Endothelial cell of umbilical vein (primary cell): ENCODE measurements around the gene AFG1L. TPM values are rescaled to one million over a fixed set of nuclear protein-coding genes. Genes with fewer than 3 reads are reported as not detected.

Experiments
- BruUV-seq: library from RNA; stranded (reverse); fragments of 400-500 nt; replicated peaks from 2 replicates; lab custom pipeline; 2021; lab: Mats Ljungman, UMichigan
- CTCF ChIA-PET: fragments of 300-600, 350-600 bp; sonication (Branson Sonifier 250); formaldehyde crosslinking; loops from one replicate; lab custom pipeline; 2021; ENCODE audit warnings: antibody characterized with exemption, inconsistent platforms; lab: Charles Lee
- POLR2A ChIA-PET: fragments of 300-600, 350-600 bp; sonication (Branson Sonifier 250); formaldehyde crosslinking; loops from one replicate; lab custom pipeline; 2021; ENCODE audit warnings: antibody characterized with exemption, inconsistent platforms; lab: Charles Lee
- DNase-seq: peaks from one replicate; pipeline ENCODE4 v3.0.0-alpha.2; 2011; ENCODE audit warnings: low read depth, low spot score
- FAIRE-seq: peaks from 2 replicates; lab custom pipeline; 2011; peaks lifted over from hg19 to GRCh38; lab: Jason Lieb, UNC
- H2AFZ ChIP-seq: 2 replicates; pipeline ENCODE4 v1.6.0; 2012; ENCODE audit warnings: low read depth, low read length, control low read depth, inconsistent platforms
- H3K27ac ChIP-seq: 2 replicates; pipeline ENCODE4 v1.5.1; 2011; ENCODE audit warnings: low read depth, mild to moderate bottlenecking, control low read depth, low read length, moderate library complexity; ENCODE audit not compliant: insufficient read depth
- H3K27me3 ChIP-seq, 2 experiments: 2 replicates each; pipeline versions ENCODE4 v1.6.0 to v1.6.1; 2011; ENCODE audit warnings: low read length in 2 of 2, mixed read lengths in 1 of 2; ENCODE audit not compliant: control insufficient read depth in 2 of 2, insufficient read depth in 2 of 2
- H3K36me3 ChIP-seq, 2 experiments: 2 replicates in 1 of 2; 3 replicates in 1 of 2; pipeline ENCODE4 v1.5.1; 2011; ENCODE audit warnings: low read length in 2 of 2, mild to moderate bottlenecking in 1 of 2, moderate library complexity in 1 of 2; ENCODE audit not compliant: control insufficient read depth in 2 of 2, insufficient read depth in 2 of 2; ENCODE audit errors: extremely low read depth in 1 of 2
- H3K4me1 ChIP-seq: 3 replicates; pipeline ENCODE4 v1.5.1; 2011; ENCODE audit warnings: mild to moderate bottlenecking, low read length; ENCODE audit not compliant: control insufficient read depth, insufficient read depth; ENCODE audit errors: extremely low read depth
- H3K4me2 ChIP-seq: 2 replicates; pipeline ENCODE4 v1.6.1; 2011; ENCODE audit warnings: low read length, control low read depth, mixed read lengths; ENCODE audit not compliant: insufficient read depth
- H3K4me3 ChIP-seq, 3 experiments: fragments of 200-600 bp in 1 of 3; sonication (generic), shearing (Covaris generic) in 1 of 3; replicated peaks in 1 of 3; 2 replicates each; pipeline ENCODE4 v1.5.1; 2011 to 2016; ENCODE audit warnings: control low read depth in 3 of 3, low read length in 3 of 3, mild to moderate bottlenecking in 2 of 3, inconsistent platforms in 1 of 3, low read depth in 1 of 3, moderate library complexity in 1 of 3; ENCODE audit not compliant: insufficient read depth in 1 of 3
- H3K79me2 ChIP-seq: 2 replicates; pipeline ENCODE4 v1.6.0; 2012; ENCODE audit warnings: low read length, inconsistent platforms; ENCODE audit not compliant: control insufficient read depth, insufficient read depth
- H3K9ac ChIP-seq: replicated peaks from 2 replicates; pipeline ENCODE3; 2011; ENCODE audit warnings: low read length, control low read depth; ENCODE audit not compliant: insufficient read depth; ENCODE audit errors: extremely low read depth
- H3K9me1 ChIP-seq: replicated peaks from 3 replicates; pipeline ENCODE4 v1.6.0; 2011; ENCODE audit warnings: mild to moderate bottlenecking, low read length; ENCODE audit not compliant: control insufficient read depth, insufficient read depth; ENCODE audit errors: extremely low read depth
- H3K9me3 ChIP-seq: replicated peaks from 2 replicates; pipeline ENCODE4 v1.5.1; 2012; ENCODE audit warnings: low read length, inconsistent platforms; ENCODE audit not compliant: control insufficient read depth, insufficient read depth
- H4K20me1 ChIP-seq: replicated peaks from 2 replicates; pipeline ENCODE3; 2011; ENCODE audit warnings: mild to moderate bottlenecking, low read length; ENCODE audit not compliant: control insufficient read depth, insufficient read depth; ENCODE audit errors: extremely low read depth
- EZH2 ChIP-seq: IDR thresholded peaks from 2 replicates; pipeline ENCODE4 v1.6.1; 2012; ENCODE audit warnings: borderline replicate concordance, low read depth, mild to moderate bottlenecking, moderate library complexity, low read length, inconsistent platforms; ENCODE audit not compliant: severe bottlenecking
- FOS ChIP-seq: IDR thresholded peaks from 2 replicates; pipeline ENCODE4 v1.6.1; 2011; ENCODE audit warnings: mild to moderate bottlenecking, low read length, moderate library complexity, borderline replicate concordance; ENCODE audit not compliant: insufficient read depth
- GATA2 ChIP-seq: IDR thresholded peaks from 2 replicates; pipeline ENCODE4 v1.7.0; 2011; ENCODE audit warnings: low read depth, mild to moderate bottlenecking, moderate library complexity, mixed read lengths, low read length; ENCODE audit not compliant: insufficient read length, insufficient read depth
- JUN ChIP-seq: IDR thresholded peaks from 2 replicates; pipeline ENCODE4 v1.6.1; 2011; ENCODE audit warnings: borderline replicate concordance, low read depth; ENCODE audit not compliant: insufficient read length, insufficient read depth
- MAX ChIP-seq: IDR thresholded peaks from 2 replicates; pipeline ENCODE4 v1.6.1; 2011; ENCODE audit not compliant: insufficient read depth, insufficient read length
- MYC ChIP-seq: IDR thresholded peaks from one replicate; pipeline ENCODE4 v1.6.1; 2011; ENCODE audit warnings: mild to moderate bottlenecking, low read depth, low read length
- POLR2A ChIP-seq: IDR thresholded peaks from 2 replicates; pipeline ENCODE4 v1.6.1; 2012; ENCODE audit warnings: low read depth, mild to moderate bottlenecking, control low read depth, low read length
- POLR2AphosphoS5 ChIP-seq: IDR thresholded peaks from 2 replicates; pipeline ENCODE4 v1.6.1; 2012; ENCODE audit warnings: low read depth, mild to moderate bottlenecking, control low read depth, low read length, moderate library complexity; ENCODE audit not compliant: insufficient read depth
- dilution Hi-C: fragments of 300-500 bp; cut with MboI; formaldehyde crosslinking; loops from one replicate; pipeline ENCODE4 v1.15.0; 2019; ENCODE audit warnings: low sequenced_read_pairs; ENCODE audit not compliant: extremely low pct_ligation_motif_present
- intact Hi-C: fragments of 100-400 bp; cut with micrococcal nuclease; formaldehyde crosslinking; loops from one replicate; pipeline ENCODE4 v1.10.0; 2022
- polyA plus RNA-seq, 4 experiments: library from polyadenylated mRNA; depleted of rRNA in 3 of 4; stranded (reverse) in 3 of 4; unstranded in 1 of 4; fragments of >200 nt; gene quantifications; 2 replicates each; pipeline versions ENCODE4 v1.2.1 to v1.2.3, GENCODE V29; 2011 to 2012; ENCODE audit warnings: missing spikeins in 1 of 4
- total RNA-seq: library from RNA; stranded (reverse); gene quantifications from 2 replicates; pipeline ENCODE4 v1.2.3, GENCODE V29; 2021
- TF ChIP-seq, protein P1 (sequence below), 2 donors: IDR thresholded peaks; 1 replicate in 1 of 2; 2 replicates in 1 of 2; pipeline ENCODE4 v1.5.1; 2011; ENCODE audit warnings: low read length in 2 of 2, mild to moderate bottlenecking in 2 of 2, moderate library complexity in 2 of 2, control low read depth in 1 of 2, inconsistent platforms in 1 of 2, low read depth in 1 of 2; ENCODE audit not compliant: insufficient read depth in 1 of 2; ENCODE audit errors: extremely low read depth in 1 of 2

Gene AFG1L
- total and polyA plus RNA-seq, 2 donors (not counting 3 experiments of a cell fraction or from before 2014, with no cell fraction given) = 1.0 to 6.2 TPM

DNA sequence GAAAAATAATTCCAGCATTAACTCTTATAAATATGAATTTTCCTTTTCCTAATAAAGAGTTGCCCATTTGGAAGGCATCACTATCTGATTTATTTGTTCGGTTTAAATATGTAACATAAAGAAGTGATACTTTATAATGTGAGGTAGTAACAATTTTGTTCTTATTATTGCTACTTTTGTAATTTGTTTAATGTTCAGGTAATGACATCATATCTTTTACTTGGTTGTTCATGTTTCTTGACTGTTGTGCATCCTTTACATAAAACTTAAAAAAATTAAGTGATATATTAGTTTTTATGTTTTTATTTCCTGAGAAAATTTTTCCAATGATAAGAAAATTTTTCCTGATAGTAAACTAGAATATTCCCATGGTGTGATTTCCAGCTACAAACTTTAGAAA lies 124.6 kb downstream of the AFG1L start:
- TF ChIP-seq POLR2A (no peak), JUN (no peak), POLR2AphosphoS5 (no peak), MYC (no peak), EZH2 (no peak), FOS (no peak), GATA2 (no peak), MAX (no peak)
- TF ChIP-seq, protein P1, sequence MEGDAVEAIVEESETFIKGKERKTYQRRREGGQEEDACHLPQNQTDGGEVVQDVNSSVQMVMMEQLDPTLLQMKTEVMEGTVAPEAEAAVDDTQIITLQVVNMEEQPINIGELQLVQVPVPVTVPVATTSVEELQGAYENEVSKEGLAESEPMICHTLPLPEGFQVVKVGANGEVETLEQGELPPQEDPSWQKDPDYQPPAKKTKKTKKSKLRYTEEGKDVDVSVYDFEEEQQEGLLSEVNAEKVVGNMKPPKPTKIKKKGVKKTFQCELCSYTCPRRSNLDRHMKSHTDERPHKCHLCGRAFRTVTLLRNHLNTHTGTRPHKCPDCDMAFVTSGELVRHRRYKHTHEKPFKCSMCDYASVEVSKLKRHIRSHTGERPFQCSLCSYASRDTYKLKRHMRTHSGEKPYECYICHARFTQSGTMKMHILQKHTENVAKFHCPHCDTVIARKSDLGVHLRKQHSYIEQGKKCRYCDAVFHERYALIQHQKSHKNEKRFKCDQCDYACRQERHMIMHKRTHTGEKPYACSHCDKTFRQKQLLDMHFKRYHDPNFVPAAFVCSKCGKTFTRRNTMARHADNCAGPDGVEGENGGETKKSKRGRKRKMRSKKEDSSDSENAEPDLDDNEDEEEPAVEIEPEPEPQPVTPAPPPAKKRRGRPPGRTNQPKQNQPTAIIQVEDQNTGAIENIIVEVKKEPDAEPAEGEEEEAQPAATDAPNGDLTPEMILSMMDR (IDR thresholded peaks at IDR 0.05; ENCODE audit: extremely low read depth in 1 of 2, insufficient read depth in 1 of 2, low read depth in 1 of 2, low read length in 2 of 2) = no peak
- no peak overlapping the region for H3K4me2 ChIP-seq
- no peak for DNase-seq
- H3K27ac ChIP-seq = no peak overlapping the region
- H3K9ac ChIP-seq = no peak overlapping the region
- no peaks in the 10 kb centered on the region for H3K27me3 ChIP-seq
- H3K9me1 ChIP-seq = no peaks in the 10 kb centered on the region
- H3K4me3 ChIP-seq = no peak overlapping the region
- H3K36me3 ChIP-seq = no peaks in the 10 kb centered on the region
- BruUV-seq = no TSS peak
- intact Hi-C loops = no loop called here
- H3K79me2 ChIP-seq = no peaks in the 10 kb centered on the region
- dilution Hi-C loops = no loop called here
- no peak for FAIRE-seq
- no peaks in the 10 kb centered on the region for H4K20me1 ChIP-seq
- ChIA-PET CTCF (interaction anchor here (1.1 kb wide), 2 partner anchors 42 to 72 kb away, joined by 4 read pairs; no protein-coding TSS in a partner anchor), POLR2A (no interaction called here)
- no peaks in the 10 kb centered on the region for H3K9me3 ChIP-seq
- no peaks in the 10 kb centered on the region for H3K4me1 ChIP-seq
- no peak overlapping the region for H2AFZ ChIP-seq
